GM23248 (cell line): Measurements from ENCODE around the gene PRKRIP1. TPM values are rescaled to one million over a fixed set of nuclear protein-coding genes. Genes with fewer than 3 reads are reported as not detected.
"Not testable (repeated sequence)": the region's sequence is repeated elsewhere in the genome, so short reads cannot be mapped to it uniquely, and the experiment has no call there.

Source experiments
- DNase-seq: peaks from one replicate; pipeline ENCODE4 v3.0.0-alpha.2; 2015
- H2AFZ ChIP-seq: fragments of 200-600 bp; sonication (generic); 2 replicates; pipeline ENCODE4 v1.6.1; 2016; ENCODE audit warnings: antibody characterized with exemption
- H3F3A ChIP-seq: fragments of 200-600 bp; sonication (generic); 2 replicates; pipeline ENCODE4 v1.6.1; 2016; ENCODE audit warnings: mild to moderate bottlenecking, antibody characterized with exemption, mixed run types; ENCODE audit not compliant: insufficient read depth
- H3K27ac ChIP-seq: fragments of 200-600 bp; sonication (generic); 2 replicates; pipeline ENCODE4 v1.5.1; 2016; ENCODE audit warnings: mild to moderate bottlenecking
- H3K27me3 ChIP-seq: fragments of 200-600 bp; sonication (generic); replicated peaks from 2 replicates; pipeline ENCODE4 v1.6.1; 2016; ENCODE audit warnings: mild to moderate bottlenecking; ENCODE audit not compliant: insufficient read depth
- H3K36me3 ChIP-seq: fragments of 200-600 bp; sonication (generic); 2 replicates; pipeline ENCODE4 v1.6.1; 2016; ENCODE audit warnings: low read depth, mild to moderate bottlenecking
- H3K4me1 ChIP-seq: fragments of 200-600 bp; sonication (generic); 2 replicates; pipeline ENCODE4 v1.6.1; 2016; ENCODE audit warnings: mild to moderate bottlenecking; ENCODE audit not compliant: insufficient read depth
- H3K4me2 ChIP-seq: fragments of 200-600 bp; sonication (generic); one replicate; pipeline ENCODE4 v1.6.1; 2016; ENCODE audit warnings: mild to moderate bottlenecking; ENCODE audit not compliant: unreplicated experiment
- H3K4me3 ChIP-seq: fragments of 200-600 bp; sonication (generic); 2 replicates; pipeline ENCODE4 v1.5.1; 2016; ENCODE audit warnings: mild to moderate bottlenecking
- H3K79me2 ChIP-seq: fragments of 200-600 bp; sonication (generic); 2 replicates; pipeline ENCODE4 v1.6.1; 2016; ENCODE audit warnings: mild to moderate bottlenecking; ENCODE audit not compliant: insufficient read depth
- H3K9ac ChIP-seq: fragments of 200-600 bp; sonication (generic); 2 replicates; pipeline ENCODE4 v1.6.1; 2016; ENCODE audit warnings: mild to moderate bottlenecking
- H3K9me2 ChIP-seq: fragments of 200-600 bp; sonication (generic); 2 replicates; pipeline ENCODE4 v1.6.1; 2016; ENCODE audit warnings: mixed run types, mild to moderate bottlenecking, moderate library complexity; ENCODE audit not compliant: insufficient read depth
- H3K9me3 ChIP-seq: fragments of 200-600 bp; sonication (generic); one replicate; pipeline ENCODE4 v1.6.1; 2017; ENCODE audit warnings: low read depth
- H4K20me1 ChIP-seq: fragments of 200-600 bp; sonication (generic); 2 replicates; pipeline ENCODE4 v1.6.0; 2016; ENCODE audit not compliant: insufficient read depth
- EZH2 ChIP-seq: fragments of 200-600 bp; sonication (generic); IDR thresholded peaks from 2 replicates; pipeline ENCODE4 v1.6.1; 2018; ENCODE audit warnings: antibody characterized with exemption, mild to moderate bottlenecking; ENCODE audit not compliant: insufficient read depth, poor library complexity, severe bottlenecking
- EZH2phosphoT487 ChIP-seq: fragments of 200-600 bp; sonication (generic); IDR thresholded peaks from 2 replicates; pipeline ENCODE4 v1.6.1; 2018; ENCODE audit warnings: antibody characterized with exemption, moderate library complexity, mild to moderate bottlenecking, low read depth; ENCODE audit not compliant: insufficient read depth
- WGBS, 2 experiments: methylation state at CpG; one replicate each; pipeline ENCODE4 v1.1.6; 2015 to 2017; ENCODE audit warnings: low lambda C conversion rate in 2 of 2, low coverage in 1 of 2; ENCODE audit errors: missing lambda C conversion rate in 2 of 2; 5-methylcytosine and 5-hydroxymethylcytosine counted together
- in situ Hi-C: fragments of 300-500 bp; cut with MboI; formaldehyde crosslinking; loops from 2 replicates; pipeline ENCODE4 v1.15.0; 2020
- polyA plus RNA-seq: library from polyadenylated mRNA; unstranded; fragments of >200 nt; fragmentation: Nextera tagmentation; extraction: Ambion mirVana; gene quantifications from 2 replicates; pipeline ENCODE4 v1.2.1, GENCODE V29; 2016
- total RNA-seq: library from RNA; depleted of rRNA; stranded (reverse); fragments of >200 nt; shearing (Covaris generic); gene quantifications from 2 replicates; pipeline ENCODE4 v1.2.3, GENCODE V29; 2014

PRKRIP1 gene
- total and polyA plus RNA-seq, 2 experiments from 2014 or later = 17.3 to 19.1 TPM

- Histone ChIP-seq H3K9me3 (no peaks in the 10 kb centered on the region), H4K20me1 (no peaks in the 10 kb centered on the region), H3K36me3 (no peaks in the 10 kb centered on the region), H3K27ac (no peak overlapping the region), H3K9me2 (no peaks in the 10 kb centered on the region), H3K9ac (no peak overlapping the region), H2AFZ (no peak overlapping the region), H3F3A (no peaks in the 10 kb centered on the region), H3K4me3 (no peak overlapping the region), H3K79me2 (peaks cover 7% of the 10 kb centered on the region; the same call in 1 of the 2 replicates), H3K4me1 (no peaks in the 10 kb centered on the region; the same call in 1 of the 2 replicates), H3K4me2 (no peak overlapping the region), H3K27me3 (no peaks in the 10 kb centered on the region)
- in situ Hi-C loops = no loop called here
- no peak for DNase-seq
- no peak for TF ChIP-seq EZH2phosphoT487
- TF ChIP-seq EZH2 = no peak
- 84 to 88% methylated on average over 17 to 20 of the region's 20 CpGs for WGBS, 2 experiments
Observed at GRCh38 chr7:102469972-102470825, 74.0 kb downstream of the PRKRIP1 start.

- Histone ChIP-seq H4K20me1 (no peaks in the 10 kb centered on the region), H3K4me1 (no peaks in the 10 kb centered on the region), H2AFZ (no peak overlapping the region), H3K27ac (no peak overlapping the region), H3K27me3 (no peaks in the 10 kb centered on the region), H3K4me2 (no peak overlapping the region), H3K9ac (no peak overlapping the region), H3K9me3 (no peaks in the 10 kb centered on the region), H3K9me2 (no peaks in the 10 kb centered on the region), H3K79me2 (no peaks in the 10 kb centered on the region; the same call in 1 of the 2 replicates), H3K36me3 (no peaks in the 10 kb centered on the region), H3F3A (no peaks in the 10 kb centered on the region), H3K4me3 (no peak overlapping the region)
- WGBS, 2 experiments = 82 to 87% methylated on average over 6 of the region's 6 CpGs
- in situ Hi-C loops = no loop called here
- TF ChIP-seq EZH2phosphoT487 = no peak
- no peak for TF ChIP-seq EZH2
- no peak for DNase-seq
Observed at GRCh38 chr7:102471791-102472125, 75.6 kb downstream of the PRKRIP1 start.

DNA sequence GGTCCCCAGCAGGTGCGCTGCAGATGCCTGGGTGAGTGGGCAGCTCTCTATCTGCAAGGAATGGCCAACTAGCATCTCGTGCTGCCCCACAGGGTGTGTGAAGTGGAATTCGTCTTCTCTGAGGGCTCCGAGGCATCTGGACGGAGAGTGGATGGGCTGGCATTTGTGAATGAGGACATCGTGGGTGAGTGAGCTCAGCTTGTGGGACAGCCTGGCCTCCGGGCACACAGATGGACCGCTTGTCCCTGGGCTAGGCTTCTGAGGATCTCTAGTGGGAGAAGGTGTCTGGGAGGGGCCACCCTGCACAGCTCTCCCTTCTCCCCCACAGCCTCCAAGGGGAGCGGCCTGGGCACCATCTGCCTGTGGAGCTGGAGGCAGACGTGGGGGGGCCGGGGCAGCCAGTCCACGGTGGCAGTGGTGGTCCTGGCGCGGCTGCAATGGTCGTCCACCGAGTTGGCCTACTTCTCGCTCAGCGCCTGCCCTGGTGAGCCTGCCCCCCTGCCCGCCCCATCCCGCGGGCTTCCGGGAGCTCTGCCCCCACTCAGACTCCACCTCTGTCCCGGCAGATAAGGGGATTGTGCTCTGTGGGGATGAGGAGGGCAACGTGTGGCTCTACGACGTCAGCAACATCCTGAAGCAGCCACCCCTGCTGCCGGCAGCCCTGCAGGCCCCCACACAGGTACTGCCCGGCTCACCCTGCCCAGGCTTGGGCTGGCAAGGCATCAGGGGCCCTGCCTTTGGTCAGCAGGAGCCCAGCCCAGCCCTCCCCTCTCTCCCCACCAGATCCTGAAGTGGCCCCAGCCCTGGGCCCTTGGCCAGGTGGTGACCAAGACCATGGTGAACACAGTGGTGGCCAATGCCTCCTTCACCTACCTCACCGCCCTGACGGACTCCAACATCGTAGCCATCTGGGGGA lies 76.2 kb downstream of the PRKRIP1 start:
- no peaks in the 10 kb centered on the region for H3K27me3 ChIP-seq
- H3K4me3 ChIP-seq = no peak overlapping the region
- no peaks in the 10 kb centered on the region; the same call in 1 of the 2 replicates for H3K79me2 ChIP-seq
- H3K9me2 ChIP-seq = no peaks in the 10 kb centered on the region
- no peak overlapping the region for H2AFZ ChIP-seq
- no peak overlapping the region for H3K9ac ChIP-seq
- no peak overlapping the region for H3K27ac ChIP-seq
- no peak overlapping the region for H3K4me2 ChIP-seq
- in situ Hi-C loops = no loop called here
- H3K9me3 ChIP-seq = no peaks in the 10 kb centered on the region
- 77% methylated on average over 28 to 31 of the region's 31 CpGs for WGBS, 2 experiments
- DNase-seq = no peak
- H3K36me3 ChIP-seq = no peaks in the 10 kb centered on the region
- TF ChIP-seq EZH2phosphoT487 = no peak
- TF ChIP-seq EZH2 = no peak
- H3K4me1 ChIP-seq = no peaks in the 10 kb centered on the region
- H4K20me1 ChIP-seq = no peaks in the 10 kb centered on the region
- no peaks in the 10 kb centered on the region for H3F3A ChIP-seq

DNA sequence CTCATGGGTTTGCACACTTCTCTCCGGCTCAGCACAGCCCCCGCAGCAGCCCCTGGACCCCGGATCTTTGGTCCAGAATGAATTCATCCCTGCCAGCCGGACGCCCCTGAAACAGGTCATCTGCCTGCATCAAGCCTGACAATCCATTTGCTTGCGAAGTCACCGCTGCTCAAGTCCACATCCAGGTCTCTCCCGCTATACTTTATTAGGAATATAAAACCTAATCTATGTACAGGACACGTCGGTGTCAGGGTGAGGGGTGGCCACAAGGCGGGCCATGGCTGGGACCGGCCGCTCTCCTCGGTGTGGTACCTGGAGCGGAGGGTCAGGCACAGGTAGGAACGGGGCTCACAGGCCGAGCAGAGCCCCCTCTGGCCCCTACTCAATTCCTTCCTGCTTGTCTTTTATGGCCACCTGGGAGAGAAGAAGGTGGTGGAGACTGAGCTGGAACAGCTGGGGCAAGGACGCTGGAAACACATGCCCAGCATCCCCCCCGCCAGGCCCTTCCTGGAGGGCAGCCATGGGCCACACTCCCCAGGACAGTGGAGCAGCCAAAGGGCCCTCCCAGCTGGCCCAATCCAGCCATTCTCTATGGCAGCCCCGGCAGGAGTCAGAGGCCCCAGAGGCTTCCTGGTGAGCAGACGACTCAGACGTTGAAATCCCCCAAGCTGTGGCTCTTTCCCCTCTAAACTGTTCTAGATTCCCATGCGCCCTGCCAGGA lies 77.3 kb downstream of the PRKRIP1 start:
- no peak overlapping the region for H3K4me3 ChIP-seq
- H3K9me2 ChIP-seq = no peaks in the 10 kb centered on the region
- no peaks in the 10 kb centered on the region for H3K36me3 ChIP-seq
- no peaks in the 10 kb centered on the region; the same call in 1 of the 2 replicates for H3K79me2 ChIP-seq
- no peaks in the 10 kb centered on the region for H3K4me1 ChIP-seq
- no peak overlapping the region for H3K4me2 ChIP-seq
- H3F3A ChIP-seq = no peaks in the 10 kb centered on the region
- no peak overlapping the region for H3K9ac ChIP-seq
- no peak for TF ChIP-seq EZH2
- no peak for TF ChIP-seq EZH2phosphoT487
- no peaks in the 10 kb centered on the region for H3K9me3 ChIP-seq
- H2AFZ ChIP-seq = no peak overlapping the region
- no peaks in the 10 kb centered on the region for H3K27me3 ChIP-seq
- no peaks in the 10 kb centered on the region for H4K20me1 ChIP-seq
- in situ Hi-C loops = no loop called here
- no peak for DNase-seq
- no peak overlapping the region for H3K27ac ChIP-seq
- 82 to 85% methylated on average over 22 to 23 of the region's 23 CpGs for WGBS, 2 experiments

DNA sequence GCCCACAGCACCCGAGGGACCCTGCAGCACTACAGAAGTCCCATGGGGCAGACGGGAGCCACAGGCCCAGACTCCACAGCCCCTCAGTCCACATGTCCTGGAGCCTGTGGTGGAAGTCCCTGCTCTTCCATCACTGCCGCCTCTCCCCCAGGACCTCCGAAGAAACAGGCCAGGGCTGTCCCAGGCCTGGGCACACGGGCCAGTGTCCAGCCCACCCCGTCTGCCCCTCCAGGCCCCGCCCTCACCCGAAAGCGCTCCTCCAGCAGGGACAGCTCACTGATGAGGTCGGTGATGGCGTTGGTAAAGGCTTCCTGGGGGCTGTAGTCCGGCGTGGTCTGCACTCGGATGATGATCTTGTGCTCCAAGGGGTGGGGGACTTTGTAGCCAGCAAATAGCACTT lies 78.0 kb downstream of the PRKRIP1 start:
- H3K9me2 ChIP-seq, H2AFZ ChIP-seq, H3K36me3 ChIP-seq, H3K4me2 ChIP-seq, H3K79me2 ChIP-seq, DNase-seq, H3K4me3 ChIP-seq, in situ Hi-C loops, H3K9ac ChIP-seq, H3K9me3 ChIP-seq, H3F3A ChIP-seq, H3K4me1 ChIP-seq, H3K27ac ChIP-seq, H3K27me3 ChIP-seq, H4K20me1 ChIP-seq: not testable (repeated sequence)
- 82 to 100% methylated on average over 1 to 14 of the region's 14 CpGs for WGBS, 2 experiments

DNA sequence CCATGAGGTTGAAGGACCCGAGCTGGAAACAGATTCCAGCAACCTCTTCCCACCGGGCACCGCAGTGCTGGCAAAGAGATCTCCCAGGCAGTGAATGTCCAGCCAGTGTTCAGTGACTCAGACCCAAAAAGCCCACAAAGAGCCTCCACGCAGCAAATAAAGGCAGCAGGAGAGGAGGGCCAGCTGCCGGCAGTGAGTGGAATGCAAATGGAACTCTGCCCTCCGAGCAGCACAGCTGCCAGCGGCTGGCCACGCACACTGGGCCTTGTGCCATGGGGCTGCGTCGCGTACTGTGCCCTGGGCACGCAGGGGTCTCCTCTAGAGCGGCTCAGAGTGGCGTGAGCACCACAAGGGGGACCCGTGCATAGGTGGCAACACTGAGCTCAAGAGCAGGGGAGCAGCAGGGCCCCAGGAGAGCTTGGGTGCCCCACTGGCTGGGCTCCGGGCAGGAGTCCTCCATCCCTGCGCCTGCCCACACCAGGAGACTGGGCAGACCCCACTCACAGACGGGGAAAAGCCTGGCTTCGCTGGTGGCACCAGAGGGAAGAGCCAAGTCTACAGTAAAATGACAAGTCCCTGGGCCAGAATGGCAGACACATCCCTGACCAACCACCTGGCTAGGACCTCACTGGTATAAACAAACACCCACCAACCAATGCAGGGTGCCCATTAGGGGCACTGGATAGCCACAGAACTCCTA lies 78.7 kb downstream of the PRKRIP1 start:
- H3K9ac ChIP-seq, H3K9me3 ChIP-seq, H3F3A ChIP-seq, H3K4me2 ChIP-seq, H3K4me3 ChIP-seq, H3K79me2 ChIP-seq, DNase-seq, in situ Hi-C loops, H2AFZ ChIP-seq, H3K9me2 ChIP-seq, H3K27me3 ChIP-seq, H4K20me1 ChIP-seq, H3K27ac ChIP-seq, H3K36me3 ChIP-seq, H3K4me1 ChIP-seq: not testable (repeated sequence)
- WGBS, 2 experiments = 79 to 83% methylated on average over 11 to 15 of the region's 19 CpGs
